Epithelial cell of proximal tubule (primary cell): Measurements from ENCODE around the gene NR1H2. TPM values are rescaled to one million over a fixed set of nuclear protein-coding genes. Genes with fewer than 3 reads are reported as not detected.

Source experiments
- DNase-seq: peaks from one replicate; pipeline ENCODE4 v3.0.0-alpha.2; 2011; ENCODE audit warnings: low read depth
- H3K4me3 ChIP-seq: 2 replicates; pipeline ENCODE4 v1.5.1; 2011; ENCODE audit warnings: low read depth, mild to moderate bottlenecking, low read length
- CTCF ChIP-seq: conservative IDR thresholded peaks from 2 replicates; pipeline ENCODE4 v1.5.1; 2012; ENCODE audit warnings: low read depth, mild to moderate bottlenecking, low read length
- total RNA-seq: library from RNA; depleted of rRNA; stranded (reverse); fragments of >200 nt; gene quantifications from 2 replicates; pipeline ENCODE4 v1.2.3, GENCODE V29; 2015

The NR1H2 gene
- total RNA-seq, 1 donor from 2014 or later: 67.5 TPM

GRCh38 chr19:50417111-50418081 is 41.1 kb downstream of the NR1H2 start:
- no peak for TF ChIP-seq CTCF
- no peak overlapping the region for H3K4me3 ChIP-seq
- no peak for DNase-seq

- DNase-seq: no peak
- H3K4me3 ChIP-seq: no peak within 1 kb of the TSS
- no peak for TF ChIP-seq CTCF
Measured at GRCh38 chr19:50418176-50419021, 42.1 kb downstream of the NR1H2 start, which contains the start of gene SPIB. Gene SPIB, plus strand, starts transcription at chr19:50418938. Its CDS starts 25 bp downstream, at chr19:50418963.

GRCh38 chr19:50419022-50419579 is 42.8 kb downstream of the NR1H2 start:
- DNase-seq: no peak
- H3K4me3 ChIP-seq: no peak overlapping the region
- no peak for TF ChIP-seq CTCF

- no peak overlapping the region for H3K4me3 ChIP-seq
- DNase-seq: no peak
- no peak for TF ChIP-seq CTCF
Measured at GRCh38 chr19:50419580-50420035, 43.4 kb downstream of the NR1H2 start.

- DNase-seq: no peak
- H3K4me3 ChIP-seq: no peak overlapping the region
- TF ChIP-seq CTCF: no peak
Measured at GRCh38 chr19:50420127-50420526, 43.9 kb downstream of the NR1H2 start.

GRCh38 chr19:50420808-50421207 is 44.6 kb downstream of the NR1H2 start:
- DNase-seq: no peak
- H3K4me3 ChIP-seq: no peak overlapping the region
- no peak for TF ChIP-seq CTCF
